HFF-Myc (cell line): ENCODE measurements around the gene IGFL3.

ENCODE experiments used
- DNase-seq: peaks from one replicate; pipeline ENCODE4 v3.0.0-alpha.2; 2011; ENCODE audit warnings: low read depth; ENCODE audit errors: extremely low read depth
- H3K4me3 ChIP-seq: replicated peaks from 2 replicates; pipeline ENCODE4 v1.5.1; 2011; ENCODE audit warnings: low read depth, mild to moderate bottlenecking, control low read depth, low read length
- CTCF ChIP-seq: IDR thresholded peaks from 2 replicates; pipeline ENCODE4 v1.5.1; 2012; ENCODE audit warnings: mild to moderate bottlenecking, low read depth, low read length, control low read depth; ENCODE audit errors: missing control alignments

IGFL3 gene

GRCh38 chr19:46134527-46134926 lies 10.0 kb upstream of the IGFL3 start:
- H3K4me3 ChIP-seq, result no peak overlapping the region
- TF ChIP-seq CTCF, result no peak
- DNase-seq, result no peak

- TF ChIP-seq CTCF, result no peak
- no peak for DNase-seq
- H3K4me3 ChIP-seq, result no peak overlapping the region
Measured at GRCh38 chr19:46133777-46134241, 9.3 kb upstream of the IGFL3 start.

GRCh38 chr19:46133101-46133627 lies 8.7 kb upstream of the IGFL3 start:
- peak; percentile 99 for DNase-seq
- TF ChIP-seq CTCF, result no peak
- peak overlapping the region; percentile 54 for H3K4me3 ChIP-seq

DNA sequence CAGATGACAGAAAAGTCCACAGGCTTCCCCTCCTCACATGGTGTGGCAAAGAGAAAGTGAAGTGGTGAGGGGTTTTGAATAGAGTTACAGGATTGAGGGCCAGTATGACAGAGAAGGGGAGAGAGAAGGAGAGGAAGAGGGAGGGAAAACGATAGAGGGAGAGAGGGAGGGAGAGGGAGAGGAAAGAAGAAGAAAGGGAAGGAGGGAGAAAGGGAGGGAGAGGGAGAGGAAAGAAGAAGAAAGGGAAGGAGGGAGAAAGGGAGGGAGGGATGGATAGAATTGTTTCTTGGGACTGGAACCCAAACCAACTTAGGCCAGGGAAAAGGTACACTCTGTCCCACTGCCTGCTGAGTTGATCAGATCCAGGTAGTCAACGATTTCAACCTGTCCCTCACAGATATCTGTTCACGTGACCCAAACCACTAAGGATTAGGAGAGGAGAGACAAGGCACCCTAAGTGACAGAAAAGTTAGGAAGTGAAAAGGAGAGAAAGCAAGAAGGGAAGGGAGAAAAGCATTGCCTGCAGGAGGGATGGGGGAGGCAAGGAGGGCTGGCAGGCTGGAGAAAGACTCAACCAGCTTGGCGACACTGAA lies 8.1 kb upstream of the IGFL3 start:
- peak overlapping the region; percentile 54 for H3K4me3 ChIP-seq
- no peak for TF ChIP-seq CTCF
- DNase-seq, result no peak

- H3K4me3 ChIP-seq, result peak overlapping the region; percentile 54
- no peak for TF ChIP-seq CTCF
- no peak for DNase-seq
Measured at GRCh38 chr19:46131485-46132143, 7.1 kb upstream of the IGFL3 start.

- DNase-seq, result no peak
- no peak for TF ChIP-seq CTCF
Measured at GRCh38 chr19:46126086-46126580, 1.6 kb upstream of the IGFL3 start.

More at GRCh38 chr19:46126086-46126580, 1.6 kb upstream of the IGFL3 start:
- no peak overlapping the region for H3K4me3 ChIP-seq
